Uterus (tissue), 4 donors: ENCODE data around the gene ERCC5. TPM values are rescaled to one million over a fixed set of nuclear protein-coding genes. Genes with fewer than 3 reads are reported as not detected.

ENCODE experiments used
- DNase-seq, 2 donors: peaks; one replicate each; pipeline ENCODE4 v3.0.0-alpha.2; 2019 to 2020
- H3K27ac ChIP-seq, 2 donors: fragments of 200-600 bp; sonication (generic); 1 replicate in 1 of 2; 2 replicates in 1 of 2; pipeline ENCODE4 v1.5.1; 2016 to 2018
- H3K27me3 ChIP-seq, 2 donors: fragments of 200-600 bp; sonication (generic); one replicate each; pipeline ENCODE4 v1.5.1; 2018 to 2019; ENCODE audit warnings: control low read depth in 1 of 2
- H3K36me3 ChIP-seq, 2 donors: fragments of 200-600 bp; sonication (generic); one replicate each; pipeline ENCODE4 v1.5.1; 2019; ENCODE audit warnings: control low read depth in 1 of 2
- H3K4me1 ChIP-seq, 2 donors: fragments of 200-600 bp; sonication (generic); one replicate each; pipeline ENCODE4 v1.5.1; 2018 to 2019; ENCODE audit warnings: control low read depth in 1 of 2
- H3K4me3 ChIP-seq, 2 donors: fragments of 200-600 bp; sonication (generic); 1 replicate in 1 of 2; 2 replicates in 1 of 2; pipeline ENCODE4 v1.5.1; 2018 to 2019; ENCODE audit warnings: mild to moderate bottlenecking in 1 of 2
- H3K9me3 ChIP-seq, 2 donors: fragments of 200-600 bp; sonication (generic); one replicate each; pipeline ENCODE4 v1.5.1; 2019; ENCODE audit warnings: control low read depth in 1 of 2
- POLR2A ChIP-seq, 2 donors: fragments of 450-650 bp; IDR thresholded peaks; one replicate each; pipeline ENCODE4 v1.6.1; 2016; ENCODE audit warnings: antibody characterized with exemption in 2 of 2, mild to moderate bottlenecking in 1 of 2, moderate library complexity in 1 of 2
- intact Hi-C: fragments of 100-400 bp; cut with DNase I; formaldehyde crosslinking; loops from one replicate; pipeline ENCODE4 v1.15.1; 2023; ENCODE audit warnings: low total_unique reads
- total RNA-seq, 4 donors: library from RNA; depleted of rRNA in 3 of 4; stranded (reverse); fragments of >200 nt in 3 of 4; gene quantifications; one replicate each; pipeline versions ENCODE4 v1.1.0 to v1.2.4, GENCODE V29; 2014 to 2023
- TF ChIP-seq, protein P1 (sequence below), 4 experiments: fragments of 200-600 bp in 2 of 4; fragments of 450-650 bp in 2 of 4; sonication (generic) in 2 of 4; IDR thresholded peaks; one replicate each; pipeline ENCODE4 v1.5.1; 2016 to 2019; ENCODE audit warnings: antibody characterized with exemption in 4 of 4, mild to moderate bottlenecking in 2 of 4, moderate library complexity in 1 of 4
- donor health status: DM: yes; HTN: yes; CAD: no.

The ERCC5 gene
- total RNA-seq, 4 donors from 2014 or later = 43.7 to 134 (median 76.4) TPM

DNA sequence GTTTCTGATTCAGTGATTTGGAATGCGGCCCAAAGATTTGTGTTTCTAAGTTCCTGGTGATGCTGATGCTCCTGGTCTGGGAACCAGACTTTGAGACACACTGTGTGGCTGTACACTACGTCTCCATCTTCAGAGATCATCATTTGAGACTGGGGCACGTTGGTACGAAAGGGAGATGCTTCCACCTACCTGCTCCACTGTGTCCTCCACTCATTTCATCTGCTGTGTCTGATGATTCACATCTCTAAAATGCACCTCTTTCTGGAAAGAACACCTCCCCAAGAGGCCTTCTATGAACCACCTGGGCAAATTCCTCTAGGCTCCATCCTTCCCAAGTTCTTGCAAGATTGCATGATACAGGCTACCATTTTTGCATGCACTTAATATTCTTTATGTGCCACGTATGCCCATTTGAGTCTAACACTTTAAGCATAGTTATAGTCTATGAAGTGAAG lies 58.6 kb downstream of the ERCC5 start:
- H3K4me3 ChIP-seq = no peak overlapping the region
- H3K9me3 ChIP-seq = no peaks in the 10 kb centered on the region
- TF ChIP-seq POLR2A (IDR thresholded peaks at IDR 0.05) = no peak
- TF ChIP-seq, protein P1, sequence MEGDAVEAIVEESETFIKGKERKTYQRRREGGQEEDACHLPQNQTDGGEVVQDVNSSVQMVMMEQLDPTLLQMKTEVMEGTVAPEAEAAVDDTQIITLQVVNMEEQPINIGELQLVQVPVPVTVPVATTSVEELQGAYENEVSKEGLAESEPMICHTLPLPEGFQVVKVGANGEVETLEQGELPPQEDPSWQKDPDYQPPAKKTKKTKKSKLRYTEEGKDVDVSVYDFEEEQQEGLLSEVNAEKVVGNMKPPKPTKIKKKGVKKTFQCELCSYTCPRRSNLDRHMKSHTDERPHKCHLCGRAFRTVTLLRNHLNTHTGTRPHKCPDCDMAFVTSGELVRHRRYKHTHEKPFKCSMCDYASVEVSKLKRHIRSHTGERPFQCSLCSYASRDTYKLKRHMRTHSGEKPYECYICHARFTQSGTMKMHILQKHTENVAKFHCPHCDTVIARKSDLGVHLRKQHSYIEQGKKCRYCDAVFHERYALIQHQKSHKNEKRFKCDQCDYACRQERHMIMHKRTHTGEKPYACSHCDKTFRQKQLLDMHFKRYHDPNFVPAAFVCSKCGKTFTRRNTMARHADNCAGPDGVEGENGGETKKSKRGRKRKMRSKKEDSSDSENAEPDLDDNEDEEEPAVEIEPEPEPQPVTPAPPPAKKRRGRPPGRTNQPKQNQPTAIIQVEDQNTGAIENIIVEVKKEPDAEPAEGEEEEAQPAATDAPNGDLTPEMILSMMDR (IDR thresholded peaks at IDR 0.05) = no peak
- H3K27me3 ChIP-seq = no peaks in the 10 kb centered on the region
- no peak overlapping the region for H3K27ac ChIP-seq
- H3K4me1 ChIP-seq = no peaks in the 10 kb centered on the region
- intact Hi-C loops = no loop called here
- no peaks in the 10 kb centered on the region for H3K36me3 ChIP-seq
- DNase-seq = no peak

DNA sequence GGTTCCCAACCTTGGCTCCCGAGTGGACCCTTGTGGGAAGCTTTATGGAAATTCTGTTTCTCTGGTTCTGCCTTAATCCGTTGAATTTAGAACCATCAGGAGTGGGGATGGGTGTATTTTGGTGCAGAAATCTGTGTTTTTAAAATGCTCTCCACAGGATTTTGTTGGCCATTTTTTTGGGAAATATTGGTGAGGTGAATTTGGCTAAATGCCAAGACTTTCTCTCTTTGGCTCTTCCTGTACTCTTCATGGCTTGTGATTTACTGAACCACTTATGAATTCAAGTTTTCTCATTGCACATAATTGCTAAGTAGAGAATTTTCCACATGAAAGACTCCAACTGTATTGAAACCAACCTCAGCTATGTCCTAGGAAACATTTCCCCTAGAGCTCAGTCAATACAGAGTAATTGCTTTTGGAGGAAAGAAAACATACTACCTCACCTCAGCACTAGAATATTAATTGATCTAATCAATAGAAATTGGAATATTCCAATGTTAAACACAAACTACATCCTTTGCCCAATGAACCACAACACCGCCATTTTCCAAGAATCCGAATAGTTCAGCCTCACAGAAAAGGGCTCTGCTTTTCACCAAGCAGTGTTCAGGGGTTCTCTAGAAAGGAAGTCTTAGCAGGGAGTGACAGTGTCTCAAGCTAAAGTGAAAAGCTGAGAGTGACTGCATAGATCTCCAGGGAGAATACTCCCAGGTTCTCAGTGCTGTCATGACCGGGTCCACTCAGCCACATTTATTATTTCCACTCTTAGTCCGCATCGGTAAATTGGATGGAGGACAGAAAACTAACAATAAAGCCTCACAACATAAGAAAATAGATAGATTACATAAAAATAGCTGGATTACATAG lies 60.3 kb downstream of the ERCC5 start:
- intact Hi-C loops = no loop called here
- Histone ChIP-seq H3K27ac (no peak overlapping the region), H3K27me3 (no peaks in the 10 kb centered on the region), H3K4me1 (no peaks in the 10 kb centered on the region), H3K9me3 (no peaks in the 10 kb centered on the region), H3K4me3 (no peak overlapping the region), H3K36me3 (no peaks in the 10 kb centered on the region)
- DNase-seq = no peak
- TF ChIP-seq POLR2A (IDR thresholded peaks at IDR 0.05) = no peak
- TF ChIP-seq, protein P1 (IDR thresholded peaks at IDR 0.05) = no peak

DNA sequence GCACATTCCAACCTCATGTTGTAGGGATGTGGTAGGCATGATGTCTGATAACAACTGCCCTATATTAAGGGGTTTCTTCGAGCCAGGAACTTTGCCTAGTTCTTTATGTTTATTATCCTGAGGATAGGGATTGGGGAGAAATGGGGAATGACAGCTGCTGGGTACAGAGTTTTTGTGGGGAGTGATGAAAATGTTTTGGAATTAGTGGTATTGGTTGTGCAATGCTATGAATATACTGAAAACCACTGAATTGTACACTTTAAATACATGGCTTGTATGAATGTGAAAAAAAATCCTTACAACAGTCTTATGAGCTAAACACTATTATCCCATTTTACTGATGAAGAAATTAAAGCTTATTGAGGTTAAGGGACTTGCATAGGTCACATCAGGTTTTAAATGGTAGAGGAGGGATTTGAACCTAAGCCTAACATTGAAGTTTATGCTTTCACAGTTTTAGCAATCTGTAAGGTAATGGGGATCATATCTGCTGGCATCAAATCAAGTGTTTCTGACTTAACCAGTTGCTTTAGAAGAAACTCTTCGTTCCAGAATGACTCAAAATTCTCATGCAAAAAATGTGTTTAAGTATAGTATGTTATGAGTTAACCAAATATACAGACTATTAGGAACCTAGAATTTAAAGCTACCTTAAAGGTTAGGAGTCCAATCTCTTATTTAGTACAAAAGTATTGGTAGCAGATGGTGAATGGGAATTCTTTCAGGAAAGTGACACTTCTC lies 61.4 kb downstream of the ERCC5 start:
- no peak for TF ChIP-seq POLR2A (IDR thresholded peaks at IDR 0.05)
- TF ChIP-seq, protein P1 (IDR thresholded peaks at IDR 0.05) = no peak
- Histone ChIP-seq H3K9me3 (no peaks in the 10 kb centered on the region), H3K27ac (no peak overlapping the region), H3K4me3 (no peak overlapping the region), H3K4me1 (no peaks in the 10 kb centered on the region), H3K27me3 (no peaks in the 10 kb centered on the region), H3K36me3 (no peaks in the 10 kb centered on the region)
- intact Hi-C loops = no loop called here
- DNase-seq = no peak

DNA sequence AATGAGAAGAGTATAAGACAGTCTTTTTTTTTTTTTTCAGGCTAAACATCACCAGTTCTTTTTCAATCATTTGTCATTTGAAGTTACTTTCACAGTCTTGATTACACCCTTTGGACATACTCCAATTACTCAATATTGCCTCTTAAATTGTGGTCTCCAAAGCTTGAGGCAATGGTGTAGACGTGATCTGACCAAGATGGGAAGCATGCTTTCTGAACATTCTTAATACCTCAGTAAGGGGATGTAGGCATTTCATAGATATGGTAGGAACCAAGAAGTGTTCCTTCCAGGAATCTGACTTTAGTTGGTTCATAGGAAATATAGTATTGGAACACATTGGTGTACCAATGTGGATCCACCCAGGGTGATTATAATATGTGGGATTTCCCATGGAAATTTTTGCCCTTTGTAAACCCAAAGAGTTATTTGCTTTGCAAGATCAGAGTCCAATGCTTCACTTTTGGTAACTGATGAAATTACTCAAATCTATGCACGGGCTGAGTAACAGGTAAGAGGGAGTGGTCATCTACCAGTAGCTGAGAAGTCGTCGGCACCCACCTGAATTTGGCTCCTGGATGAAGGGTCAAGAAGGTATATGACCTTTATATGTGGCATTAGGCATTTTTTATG lies 62.2 kb downstream of the ERCC5 start:
- H3K4me1 ChIP-seq = no peaks in the 10 kb centered on the region
- H3K27ac ChIP-seq = no peak overlapping the region
- H3K9me3 ChIP-seq = no peaks in the 10 kb centered on the region
- H3K27me3 ChIP-seq = no peaks in the 10 kb centered on the region
- H3K36me3 ChIP-seq = no peaks in the 10 kb centered on the region
- TF ChIP-seq, protein P1 (IDR thresholded peaks at IDR 0.05) = no peak
- TF ChIP-seq POLR2A (IDR thresholded peaks at IDR 0.05) = no peak
- no peak overlapping the region for H3K4me3 ChIP-seq
- DNase-seq = no peak
- intact Hi-C loops = no loop called here
